GM18870 (cell line): ENCODE measurements around the gene IL10RA.

Experiments used
- ATAC-seq: cut with Tn5 transposase; IDR thresholded peaks from one replicate; pipeline ENCODE4 v1.9.1; 2021; ENCODE audit warnings: moderate library complexity; ENCODE audit not compliant: unreplicated experiment

Gene IL10RA

DNA sequence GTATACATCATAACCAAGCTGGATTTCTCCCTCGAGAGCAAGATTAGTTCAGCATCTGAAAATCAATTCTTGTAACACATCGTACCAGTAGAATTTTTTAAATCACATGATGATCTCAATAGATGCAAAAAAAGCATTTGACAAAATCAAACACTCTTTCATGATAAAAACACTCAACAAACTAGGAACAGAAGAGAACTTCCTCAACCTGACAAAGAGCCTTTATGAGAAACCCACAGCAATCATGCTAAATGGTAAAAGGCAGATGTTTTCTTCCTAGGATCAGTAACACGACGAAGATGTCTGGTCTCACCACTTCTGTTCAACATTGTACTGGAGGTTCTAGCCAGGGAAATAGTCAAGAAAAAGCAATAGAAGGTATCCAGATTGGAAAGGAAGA lies 56.6 kb downstream of the IL10RA start:
- ATAC-seq = no peak

DNA sequence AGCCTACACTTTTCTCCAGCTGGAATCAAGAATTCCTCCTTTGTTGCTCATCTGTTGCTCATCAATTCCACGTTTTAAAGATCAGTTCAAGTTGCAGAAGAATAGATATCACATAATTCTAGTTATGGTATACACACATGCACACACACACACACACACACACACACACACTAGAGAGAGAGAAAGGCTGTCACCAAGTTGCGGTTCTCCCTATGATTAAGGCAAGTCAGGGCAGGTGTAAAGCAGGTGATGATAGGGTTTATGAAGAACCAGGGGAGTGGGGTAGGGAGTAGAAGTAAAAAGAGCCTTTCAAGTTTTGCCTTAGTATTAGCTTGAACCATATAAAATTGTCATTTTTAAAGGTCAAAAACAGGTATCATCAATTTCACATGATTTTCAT lies 59.0 kb downstream of the IL10RA start:
- ATAC-seq = no peak

DNA sequence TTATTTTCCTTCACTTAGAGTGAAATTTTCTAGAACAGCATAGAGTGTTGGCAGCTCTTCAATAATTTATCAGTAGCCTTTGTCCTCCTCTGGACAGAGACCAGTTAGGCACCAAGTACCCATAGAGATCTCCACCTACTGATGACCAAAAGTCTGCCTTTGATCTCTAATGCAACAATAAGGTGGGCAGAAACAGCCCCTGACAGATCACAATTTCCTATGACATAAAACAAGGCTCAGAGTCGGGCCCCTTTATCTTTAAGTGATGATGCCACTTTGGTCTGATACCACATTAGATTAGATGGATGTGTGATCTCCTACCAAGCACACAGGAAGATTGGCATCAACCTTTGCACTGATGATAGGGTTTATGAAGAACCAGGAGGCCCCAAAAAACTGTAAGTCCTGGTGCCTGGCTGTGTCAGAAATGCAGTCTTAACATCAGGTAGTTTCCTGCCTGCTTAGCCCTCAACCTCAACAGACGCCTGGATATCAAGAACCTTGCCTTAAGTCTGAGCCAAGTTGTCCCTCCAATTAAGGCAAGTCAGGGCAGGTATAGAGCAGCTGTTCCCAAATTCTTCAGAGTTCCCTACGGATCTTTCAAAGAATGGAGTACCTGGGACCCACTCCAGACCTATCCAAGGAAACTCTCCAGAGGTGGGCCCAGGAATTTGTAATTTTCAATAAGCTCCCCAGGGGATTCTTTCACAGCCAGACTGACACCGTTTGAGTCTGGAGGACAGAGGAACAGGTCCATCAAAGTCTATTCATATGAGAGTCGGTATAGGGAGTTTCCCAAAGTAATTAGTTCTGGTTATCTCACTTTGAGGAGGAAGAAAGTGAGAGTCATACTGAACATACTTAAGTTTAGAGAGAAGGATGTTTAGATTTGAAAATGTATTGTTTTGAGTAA lies 60.1 kb downstream of the IL10RA start:
- no peak for ATAC-seq

DNA sequence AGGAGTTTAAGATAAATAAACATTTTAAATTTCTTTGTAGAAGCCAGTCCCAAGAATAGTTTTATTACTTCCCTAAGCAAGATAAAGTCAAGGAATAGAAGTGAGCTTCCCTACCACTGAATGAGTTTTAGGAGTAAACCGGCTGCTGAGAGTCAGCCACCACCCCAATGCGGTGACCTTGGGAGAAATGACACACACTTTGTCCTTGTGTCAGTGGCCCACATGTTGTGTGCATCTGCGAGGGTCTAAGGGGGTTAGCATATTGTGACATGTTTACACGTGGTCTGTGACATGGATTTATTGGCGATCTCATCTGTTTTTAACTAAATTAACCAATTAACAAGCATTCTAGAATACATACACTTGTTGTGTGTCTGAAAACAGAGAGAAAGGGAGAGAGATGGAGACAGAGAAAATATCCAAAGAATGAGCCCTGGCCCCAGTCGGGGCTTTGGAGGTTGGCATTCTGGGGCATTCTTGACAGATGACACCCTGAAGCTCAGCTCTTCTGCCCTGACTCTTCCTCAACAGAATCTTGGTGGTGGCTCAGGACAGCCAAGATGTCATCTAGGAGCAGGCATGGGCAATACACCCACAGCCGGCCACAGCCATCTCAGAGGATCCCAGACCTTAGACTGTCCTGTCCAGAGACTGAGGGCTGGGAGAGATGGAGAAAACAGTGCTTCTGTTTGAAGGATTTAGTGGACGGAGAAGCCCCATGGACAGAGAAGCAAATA lies 60.9 kb downstream of the IL10RA start:
- ATAC-seq = no peak

DNA sequence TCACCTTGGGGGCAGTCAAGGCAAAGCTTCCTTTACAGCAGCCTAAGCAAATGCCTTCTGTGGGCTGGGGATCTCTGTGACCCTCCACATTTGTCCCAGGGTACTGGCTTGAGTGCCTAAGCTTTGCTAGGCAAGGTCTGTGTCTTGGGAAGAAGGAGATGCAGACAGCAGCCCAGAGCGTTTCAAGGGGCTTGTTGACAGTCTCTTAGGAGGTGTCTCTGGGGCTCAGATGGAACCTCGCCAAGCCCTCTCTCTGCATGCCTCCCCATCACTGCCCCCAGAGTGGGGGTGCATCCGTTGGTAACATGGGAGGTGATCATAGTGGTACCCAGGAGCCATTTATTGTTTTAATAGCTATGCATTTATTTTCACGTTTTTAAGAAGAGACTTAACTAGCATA lies 61.6 kb downstream of the IL10RA start:
- no peak for ATAC-seq

DNA sequence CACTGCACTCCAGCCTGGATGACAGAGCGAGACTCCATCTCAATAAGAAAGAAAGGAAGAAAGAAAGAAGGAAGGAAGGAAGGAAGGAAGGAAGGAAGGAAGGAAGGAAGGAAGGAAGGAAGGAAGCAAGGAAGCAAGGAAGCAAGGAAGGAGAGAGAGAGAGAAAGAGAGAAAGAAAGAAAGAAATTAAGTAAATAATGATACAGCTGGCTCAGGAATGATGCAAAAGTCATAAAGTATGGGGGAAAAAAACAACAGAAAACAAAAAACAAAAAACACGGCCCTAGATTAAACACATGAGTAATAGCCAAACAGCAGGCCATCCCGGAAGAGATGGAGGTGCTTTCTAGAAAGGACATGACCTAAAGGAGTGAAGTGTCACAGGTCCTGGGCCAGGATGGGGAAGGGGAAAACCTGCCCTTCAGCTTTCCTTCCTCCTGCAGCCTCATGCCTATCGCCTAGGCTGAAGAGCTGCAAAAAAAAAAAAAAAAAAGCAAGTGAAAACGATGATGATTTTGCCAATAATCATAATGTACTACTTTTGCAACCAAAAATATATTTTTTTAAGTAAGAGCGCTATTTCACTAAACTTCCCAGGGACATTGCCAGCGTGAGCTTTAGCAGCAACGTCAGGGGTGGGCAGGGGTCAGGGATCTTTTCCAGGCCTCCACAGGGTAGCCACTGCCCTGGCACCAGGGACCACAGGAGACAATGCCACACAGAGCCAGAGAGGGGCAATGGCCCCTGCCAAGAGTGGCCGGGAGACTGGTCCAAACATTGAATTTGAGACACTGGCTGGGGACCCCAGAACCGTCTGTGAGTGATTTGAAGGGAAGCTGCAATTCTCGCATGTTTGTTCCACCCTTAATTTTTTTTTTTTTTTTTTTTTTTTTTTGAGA lies 62.5 kb downstream of the IL10RA start:
- no peak for ATAC-seq

DNA sequence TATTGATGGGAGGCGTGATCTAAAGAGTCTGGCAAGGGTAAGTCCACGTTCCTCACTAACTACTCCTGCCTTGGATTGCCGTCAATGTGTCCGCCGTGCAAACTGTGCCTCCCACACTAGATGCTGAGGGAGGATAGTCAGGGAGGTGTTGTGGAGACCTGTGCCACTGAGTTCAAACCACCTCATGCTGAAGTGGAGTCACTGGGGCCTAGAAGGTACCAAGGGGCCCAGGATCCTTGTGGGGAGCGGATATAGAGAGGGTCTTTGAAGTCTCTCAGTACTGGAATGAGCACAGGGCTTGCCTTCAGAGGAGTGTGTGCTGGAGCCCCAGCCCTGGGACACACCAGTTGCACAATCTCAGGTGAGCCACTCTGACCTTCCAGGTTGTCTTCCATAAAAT lies 63.6 kb downstream of the IL10RA start:
- ATAC-seq = no peak

DNA sequence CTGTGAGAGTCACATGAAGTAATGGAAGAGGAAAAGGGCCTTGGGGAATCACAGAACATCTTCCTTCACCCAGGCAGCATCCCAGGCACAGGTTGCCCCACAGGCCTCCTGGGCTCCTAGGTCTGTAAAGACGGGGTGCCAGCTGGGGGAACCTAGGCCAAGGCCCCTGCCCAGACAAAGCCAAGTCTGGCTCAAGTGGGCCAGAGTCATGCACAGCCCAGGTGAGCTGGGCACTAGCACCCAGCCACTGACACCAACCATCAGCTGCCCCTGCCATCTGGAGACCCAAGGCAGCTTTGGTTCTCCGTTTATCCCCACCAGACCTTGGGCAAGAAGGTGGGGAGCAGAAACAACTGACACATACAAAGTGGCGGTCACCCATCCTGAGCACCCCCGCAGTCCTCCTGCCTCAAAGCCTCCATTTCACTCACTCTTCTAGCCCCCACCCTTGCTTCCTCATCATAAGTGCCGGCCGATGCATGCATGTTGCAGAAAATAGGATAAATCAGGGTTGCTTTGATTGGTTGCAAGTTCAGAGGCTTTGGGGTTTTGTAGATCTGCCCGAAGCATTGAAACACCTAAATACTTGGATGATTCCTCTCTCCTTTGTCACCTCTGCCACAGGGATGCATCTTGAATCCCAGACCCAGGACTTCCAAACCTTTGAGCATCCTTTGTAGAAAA lies 64.2 kb downstream of the IL10RA start:
- no peak for ATAC-seq
